ENCODE data around the gene MEIKIN.
"Not testable (repeated sequence)": the region's sequence is repeated elsewhere in the genome, so short reads cannot be mapped to it uniquely, and the experiment has no call there.

Gene MEIKIN

DNA sequence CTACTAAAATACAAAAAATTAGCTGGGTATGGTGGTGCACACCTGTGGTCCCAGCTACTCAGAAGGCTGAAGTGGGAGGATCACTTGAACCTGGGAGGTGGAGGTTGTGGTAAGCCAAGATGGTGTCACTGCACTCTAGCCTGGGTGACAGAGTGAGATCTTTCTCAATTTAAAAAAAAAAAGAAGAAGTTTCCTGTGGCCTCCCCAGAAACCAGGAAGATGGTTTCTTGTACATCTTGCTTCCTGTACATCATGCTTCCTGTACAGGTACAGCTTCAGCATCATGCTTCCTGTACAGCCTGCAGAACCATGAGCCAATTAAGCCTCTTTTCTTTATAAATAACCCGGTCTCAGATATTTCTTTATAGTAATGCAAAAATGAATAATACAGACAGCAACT, 43.2 kb downstream of the MEIKIN start:
- DNase-seq = peak; percentile 15

DNA sequence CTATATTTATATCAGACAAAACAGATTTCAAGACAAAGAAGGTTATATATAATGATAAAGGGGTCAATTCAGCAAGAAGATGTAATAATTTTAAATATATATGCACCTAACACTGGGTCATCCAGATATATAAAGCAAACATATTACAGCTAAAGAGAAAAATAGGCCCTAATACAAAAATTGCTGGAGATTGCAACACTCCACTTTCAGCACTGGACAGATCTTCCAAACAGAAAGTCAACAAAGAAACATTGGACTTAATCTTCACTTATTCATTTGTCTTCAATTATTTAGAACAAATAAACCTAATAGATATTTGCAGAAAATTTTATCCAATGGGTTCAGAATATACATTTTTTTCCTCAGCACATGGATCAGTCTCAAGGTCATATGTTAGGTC, 45.8 kb downstream of the MEIKIN start:
- DNase-seq = no peak

DNA sequence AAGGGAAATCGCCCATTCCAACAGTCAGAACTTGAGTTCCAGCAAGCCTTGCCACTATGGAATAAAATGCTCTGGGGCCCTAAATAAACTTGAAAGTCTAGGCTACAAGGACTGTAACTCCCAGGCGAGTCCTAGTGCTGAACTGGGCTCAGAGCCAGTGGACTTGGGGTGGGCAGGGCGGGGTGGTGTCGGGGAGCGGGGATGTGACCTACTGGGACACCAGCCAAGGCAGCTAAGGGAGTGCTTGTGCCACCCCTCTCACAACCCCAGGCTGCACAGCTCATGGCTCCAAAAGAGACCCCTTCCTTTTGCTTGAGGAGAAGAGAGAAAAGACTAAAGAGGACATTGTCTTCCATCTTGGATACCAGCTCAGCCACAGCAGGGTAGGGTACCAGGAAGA, 61.5 kb downstream of the MEIKIN start:
- no peak for DNase-seq

DNA sequence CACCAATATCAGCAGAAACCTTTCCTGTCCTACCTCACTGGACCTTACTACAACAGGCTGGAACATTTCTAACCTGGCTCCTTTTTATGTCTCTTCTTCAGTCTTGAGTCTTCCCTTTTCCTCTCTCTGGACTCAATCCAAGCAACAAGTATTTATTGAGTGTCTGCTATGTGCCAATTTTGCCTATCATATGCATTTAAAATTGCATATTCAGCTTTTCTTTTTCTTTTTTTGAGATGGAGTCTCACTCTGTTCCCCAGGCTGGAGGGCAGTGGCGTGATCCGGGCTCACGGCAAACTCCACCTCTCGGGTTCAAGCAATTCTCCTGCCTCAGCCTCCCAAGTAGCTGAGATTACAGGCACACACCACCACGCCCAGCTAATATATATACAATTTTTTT, 65.8 kb downstream of the MEIKIN start:
- no peak for DNase-seq

DNA sequence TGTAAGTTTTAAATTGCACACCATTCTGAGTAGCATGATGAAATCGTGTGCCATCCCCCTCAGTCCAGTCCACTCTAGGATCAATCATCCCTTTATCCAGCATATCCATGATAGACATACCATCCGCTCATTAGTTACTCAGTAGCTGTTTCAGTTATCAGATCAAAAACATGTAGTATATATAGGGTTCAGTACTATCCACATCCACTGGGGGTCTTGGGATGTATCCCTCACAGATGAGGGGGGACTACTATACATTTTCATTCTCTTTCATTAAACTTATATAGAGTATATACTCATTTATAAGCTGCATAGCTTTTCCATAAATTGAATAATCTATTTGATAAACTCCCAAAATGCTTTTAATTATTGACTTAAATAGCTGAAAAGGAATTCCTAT, 67.6 kb downstream of the MEIKIN start:
- no peak for DNase-seq

DNA sequence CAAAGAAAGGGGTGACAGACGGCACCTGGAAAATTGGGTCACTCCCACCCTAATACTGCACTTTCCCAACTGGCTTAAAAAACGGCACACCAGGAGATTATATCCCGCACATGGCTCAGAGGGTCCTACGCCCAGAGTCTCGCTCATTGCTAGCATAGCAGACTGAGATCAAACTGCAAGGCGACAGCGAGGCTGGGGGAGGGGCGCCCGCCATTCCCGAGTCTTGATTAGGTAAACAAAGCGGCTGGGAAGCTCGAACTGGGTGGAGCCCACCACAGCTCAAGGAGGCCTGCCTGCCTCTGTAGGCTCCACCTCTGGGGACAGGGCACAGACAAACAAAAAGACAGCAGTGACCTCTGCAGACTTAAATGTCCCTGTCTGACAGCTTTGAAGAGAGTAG, 74.2 kb downstream of the MEIKIN start:
- not testable (repeated sequence) for DNase-seq

DNA sequence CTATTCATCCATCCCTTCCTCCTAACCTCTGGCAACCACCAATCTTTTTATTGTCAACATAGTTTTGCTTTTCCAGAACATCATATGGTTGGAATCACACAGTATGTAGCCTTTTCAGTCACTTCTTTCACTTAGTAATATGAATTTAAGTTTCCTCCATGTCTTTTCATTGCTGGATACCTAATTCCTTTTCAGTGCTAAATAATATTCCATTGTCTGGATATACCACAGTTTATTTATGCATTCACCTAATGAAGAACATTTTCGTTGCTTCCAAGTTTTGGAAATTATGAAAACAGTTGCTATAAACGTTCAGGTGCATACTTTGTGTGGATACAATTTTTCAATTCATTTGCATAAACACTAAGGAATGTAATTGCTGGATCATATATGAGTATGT, 77.9 kb downstream of the MEIKIN start:
- no peak for DNase-seq

DNA sequence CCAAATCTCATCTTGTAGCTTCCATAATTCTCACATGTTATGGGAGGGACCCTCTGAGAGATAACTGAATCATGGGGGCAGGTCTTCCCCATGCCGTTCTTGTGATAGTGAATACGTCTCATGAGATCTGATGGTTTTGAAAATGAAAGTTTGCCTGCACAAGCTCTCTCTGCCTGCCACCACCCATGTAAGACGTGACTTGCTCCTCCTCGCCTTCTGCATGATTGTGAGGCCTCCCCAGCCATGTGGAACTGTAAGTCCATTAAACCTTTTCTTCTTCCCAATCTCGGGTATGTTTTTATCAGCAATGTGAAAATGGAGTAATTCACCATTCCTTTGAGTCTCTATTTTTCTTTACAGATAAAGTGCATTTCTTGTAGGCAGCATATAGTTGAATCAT, 81.8 kb downstream of the MEIKIN start:
- DNase-seq = no peak

DNA sequence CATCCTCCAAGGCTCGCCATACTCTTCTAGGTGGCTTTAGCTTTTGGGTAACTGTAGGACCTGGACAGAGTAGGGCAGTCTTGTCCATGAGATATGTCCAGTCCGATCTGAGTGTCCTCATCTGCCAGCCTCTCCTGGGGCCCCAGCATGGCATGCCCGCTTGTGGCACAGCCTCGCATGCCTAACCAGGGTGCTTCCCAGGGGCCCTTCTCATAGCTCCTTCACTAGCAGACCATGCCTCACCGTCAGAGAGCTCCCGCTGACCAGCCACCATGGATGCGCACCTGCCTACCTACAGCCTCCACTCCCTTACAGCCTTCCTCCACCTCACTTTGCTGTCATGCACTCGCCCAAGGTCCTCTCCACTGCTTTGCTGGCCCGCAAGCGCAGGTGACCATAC, 88.1 kb downstream of the MEIKIN start:
- DNase-seq = no peak

DNA sequence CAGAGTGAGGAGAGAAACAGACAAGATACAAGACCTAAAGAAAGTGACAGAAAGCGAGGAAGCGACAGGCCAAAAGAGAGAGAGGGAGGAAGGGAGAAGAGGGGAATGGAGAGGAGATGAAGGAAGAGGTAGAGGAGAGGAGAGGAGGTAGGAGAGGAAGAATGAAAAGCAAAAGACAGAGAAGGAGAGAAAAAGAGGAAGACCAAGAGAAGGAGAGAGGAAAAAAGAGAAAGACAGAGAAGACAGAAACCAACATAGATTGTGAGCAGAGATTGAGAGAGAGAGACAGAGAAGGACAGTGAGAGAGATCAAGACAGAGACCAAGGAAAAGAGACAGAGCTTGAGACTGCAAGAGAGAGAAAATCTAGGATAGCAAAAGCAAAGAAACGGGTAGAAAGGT, 90.0 kb downstream of the MEIKIN start:
- no peak for DNase-seq

DNA sequence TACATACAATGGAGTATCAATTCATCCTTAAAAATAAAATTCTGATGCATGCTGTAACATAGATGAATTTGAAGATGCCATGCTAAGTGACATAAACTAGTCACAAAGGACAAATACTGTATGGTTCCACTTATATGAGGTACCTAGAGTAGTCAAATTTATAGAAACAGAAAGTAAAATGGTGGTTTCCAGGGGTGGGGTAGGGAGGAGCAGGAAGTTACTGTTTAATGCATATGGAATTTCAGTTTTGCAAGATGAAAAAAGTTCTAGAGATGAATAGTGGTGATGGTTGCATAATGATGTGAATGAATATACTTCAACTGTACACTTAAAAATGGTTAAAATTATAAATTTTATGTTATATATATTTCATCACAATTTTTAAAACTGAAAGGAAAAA, 91.3 kb downstream of the MEIKIN start:
- peak; percentile 43 for DNase-seq

DNA sequence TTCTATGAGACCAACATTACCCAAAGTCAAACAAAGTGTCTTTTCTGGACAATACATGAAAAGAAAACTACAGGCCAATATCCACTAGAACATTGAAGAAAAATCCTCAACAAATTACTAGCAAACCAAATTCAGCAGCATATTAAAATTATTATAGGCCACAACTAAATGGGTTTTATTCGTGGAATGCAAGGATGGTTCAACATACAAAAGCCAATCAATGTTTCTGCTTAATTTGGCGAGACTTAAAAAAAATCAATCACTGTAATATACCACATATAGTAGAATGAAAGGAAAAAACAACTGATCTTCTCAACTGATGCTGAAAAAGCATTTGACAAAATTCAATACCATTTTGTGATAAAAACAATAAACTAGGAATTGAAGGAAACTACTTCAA, 96.8 kb downstream of the MEIKIN start:
- no peak for DNase-seq

DNA sequence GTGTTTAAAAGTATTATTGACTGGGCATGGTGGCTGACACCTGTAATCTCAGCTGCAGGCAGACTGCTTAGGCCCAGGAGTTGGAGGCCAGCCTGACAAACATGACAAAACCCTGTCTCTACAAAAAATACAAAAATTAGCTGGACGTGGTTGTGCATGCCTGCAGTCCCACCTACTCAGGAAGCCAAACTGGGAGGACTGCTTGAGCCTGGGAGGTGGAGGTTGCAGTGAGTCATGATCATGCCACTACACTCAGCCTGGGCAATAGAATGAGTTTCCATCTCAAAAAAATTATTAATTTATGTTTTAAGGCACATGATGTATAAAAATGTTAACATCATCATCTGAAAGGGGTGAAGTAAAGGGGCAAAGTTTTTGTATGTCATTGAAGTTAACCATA, 98.9 kb downstream of the MEIKIN start:
- no peak for DNase-seq

DNA sequence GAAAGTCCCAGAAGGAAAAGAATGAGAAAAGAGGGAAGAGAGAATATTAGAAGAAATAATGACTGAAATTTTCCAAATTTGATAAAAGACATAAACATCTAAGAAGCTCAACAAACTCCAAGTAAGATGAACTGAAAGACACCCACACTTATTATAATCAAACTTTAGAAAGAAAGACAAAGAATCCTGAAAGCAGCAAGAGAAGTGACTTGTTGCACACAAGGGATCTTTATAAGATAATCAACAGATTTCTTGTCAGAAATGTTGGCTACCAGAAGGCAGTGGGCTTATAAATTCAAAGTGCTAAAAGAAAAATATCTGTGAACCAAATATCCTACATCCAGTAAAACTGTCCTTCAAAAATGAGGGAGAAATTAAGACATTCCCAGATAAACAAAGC, 99.6 kb downstream of the MEIKIN start:
- DNase-seq = no peak

DNA sequence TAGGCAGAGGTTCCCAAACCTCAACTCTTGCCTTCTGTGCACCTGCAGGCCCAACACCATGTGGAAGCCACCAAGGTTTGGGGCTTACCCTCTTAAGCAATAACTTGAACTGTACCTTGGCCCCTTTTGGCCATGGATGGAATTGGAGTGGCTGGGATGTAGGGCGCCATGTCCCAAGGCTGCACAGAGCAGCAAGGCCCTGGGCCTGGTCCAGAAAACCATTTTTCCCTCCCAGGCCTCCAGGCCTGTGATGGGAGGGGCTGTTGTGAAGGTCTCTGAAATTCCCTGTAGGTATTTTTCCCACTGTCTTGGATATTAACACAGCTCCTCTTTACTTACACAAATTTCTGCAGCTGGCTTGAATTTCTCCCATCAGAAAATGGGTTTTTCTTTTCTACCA, 102.5 kb downstream of the MEIKIN start:
- not testable (repeated sequence) for DNase-seq

DNA sequence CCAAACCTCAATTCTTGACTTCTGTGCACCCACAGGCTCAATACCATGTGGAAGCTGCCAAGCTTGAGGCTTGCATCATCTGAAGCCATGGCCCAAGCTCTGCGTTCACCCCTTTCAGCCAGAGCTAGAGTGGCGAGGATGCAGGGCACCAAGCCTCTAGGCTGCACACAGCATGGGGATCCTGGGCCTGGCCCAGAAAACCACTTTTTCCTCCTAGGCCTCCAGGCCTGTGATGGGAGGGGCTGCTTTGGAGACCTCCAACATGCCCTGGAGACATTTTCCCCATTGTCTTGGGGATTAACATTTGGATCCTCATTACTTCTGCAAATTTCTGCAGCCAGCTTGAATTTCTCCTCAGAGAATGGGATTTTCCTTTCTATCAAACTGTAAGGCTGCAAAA, 112.8 kb downstream of the MEIKIN start:
- not testable (repeated sequence) for DNase-seq

DNA sequence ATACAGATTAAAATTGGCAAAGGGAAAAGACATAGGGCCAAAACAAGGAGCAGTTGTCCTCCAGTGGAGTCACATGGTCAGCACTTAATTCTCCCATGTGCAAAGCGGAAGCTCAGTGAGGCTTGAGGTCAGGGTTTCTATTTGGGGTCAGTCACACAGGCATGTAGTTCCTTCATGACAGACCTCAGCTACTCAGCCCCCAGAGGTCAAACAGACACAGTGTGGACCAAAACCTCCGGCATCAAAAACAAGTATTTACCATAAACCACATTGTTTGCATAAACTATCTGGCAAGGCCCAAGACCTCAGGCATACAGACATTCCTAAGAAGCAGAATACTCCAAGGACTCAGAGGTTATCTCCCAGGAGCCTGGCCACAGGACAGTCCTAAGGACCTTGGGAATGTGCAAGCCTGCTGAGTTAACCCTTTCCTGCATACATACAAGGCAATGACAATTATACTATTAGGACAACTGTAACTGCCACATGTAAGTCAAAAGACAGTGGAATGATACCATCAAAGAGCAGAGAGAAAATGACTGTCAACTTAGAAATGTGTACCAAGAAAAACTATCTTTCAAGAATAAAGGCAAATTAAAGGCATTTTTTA, 120.0 kb downstream of the MEIKIN start:
- DNase-seq = no peak

DNA sequence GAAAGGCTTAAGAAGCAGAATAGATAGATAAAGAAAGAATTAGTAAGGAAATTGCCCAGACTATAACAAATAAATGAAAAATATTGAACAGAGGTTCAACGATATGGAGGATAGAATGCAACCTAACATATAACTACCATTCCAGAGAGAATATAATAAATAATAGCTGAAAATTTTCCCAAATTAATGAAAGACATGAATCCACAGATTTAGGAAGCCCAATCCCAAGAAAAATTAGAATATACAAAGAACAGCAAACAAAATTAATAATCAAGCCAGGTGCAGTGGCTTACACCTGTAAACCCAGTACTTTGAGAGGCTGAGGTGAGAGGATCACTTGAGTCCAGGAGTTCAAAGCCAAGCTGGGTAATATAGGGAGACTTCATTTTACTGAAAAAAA, 120.8 kb downstream of the MEIKIN start:
- DNase-seq = no peak

DNA sequence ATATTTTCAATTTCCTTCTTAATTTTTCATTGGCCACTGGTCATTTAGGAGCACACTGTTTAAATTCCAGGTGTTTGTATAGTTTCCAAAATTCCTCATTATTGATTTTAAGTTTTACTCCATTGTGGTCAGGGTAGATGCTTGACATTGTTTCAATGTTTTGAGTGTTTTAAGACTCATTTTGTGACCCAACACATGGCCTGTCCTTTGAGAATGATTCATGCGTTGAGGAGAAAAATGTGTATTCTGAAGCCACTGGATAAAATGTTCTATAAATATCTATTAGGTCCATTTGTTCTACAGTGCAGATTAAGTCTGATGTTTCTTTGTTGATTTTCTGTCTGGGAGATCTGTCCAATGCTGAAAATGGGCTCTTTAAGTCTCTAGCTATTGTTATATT, 124.2 kb downstream of the MEIKIN start:
- DNase-seq = no peak

DNA sequence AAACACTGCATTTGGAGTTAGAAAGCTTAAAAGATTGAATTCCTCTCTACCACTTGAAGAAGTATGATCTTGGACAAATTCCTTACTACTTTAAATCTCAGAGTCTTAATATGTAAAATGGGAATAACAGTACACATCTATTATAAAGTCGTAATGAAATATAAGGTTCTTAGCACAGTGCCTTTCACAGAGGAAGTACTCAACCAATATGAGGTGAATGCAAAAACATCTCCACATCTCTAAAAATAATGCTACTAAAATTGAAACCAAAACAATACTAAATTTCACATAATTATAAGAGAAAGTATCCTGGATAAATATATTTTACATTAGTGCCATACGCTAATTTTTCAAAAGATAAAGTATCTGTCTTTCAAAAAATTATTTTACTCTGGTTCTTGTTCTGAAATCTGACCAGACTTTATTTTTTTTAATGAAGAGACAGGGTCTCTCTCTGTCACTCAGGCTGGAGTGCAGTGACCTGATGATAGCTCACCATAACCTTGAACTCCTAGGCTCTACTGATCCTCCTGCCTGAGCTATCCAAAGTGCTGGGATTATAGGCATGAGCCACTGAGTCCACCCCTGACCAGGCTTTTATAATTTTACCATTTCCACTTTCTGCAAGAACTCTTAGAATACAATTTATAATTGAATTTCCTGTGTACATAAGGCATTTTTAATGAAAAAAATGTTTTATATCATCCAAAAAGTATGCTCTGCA, 127.3 kb downstream of the MEIKIN start:
- DNase-seq = no peak

DNA sequence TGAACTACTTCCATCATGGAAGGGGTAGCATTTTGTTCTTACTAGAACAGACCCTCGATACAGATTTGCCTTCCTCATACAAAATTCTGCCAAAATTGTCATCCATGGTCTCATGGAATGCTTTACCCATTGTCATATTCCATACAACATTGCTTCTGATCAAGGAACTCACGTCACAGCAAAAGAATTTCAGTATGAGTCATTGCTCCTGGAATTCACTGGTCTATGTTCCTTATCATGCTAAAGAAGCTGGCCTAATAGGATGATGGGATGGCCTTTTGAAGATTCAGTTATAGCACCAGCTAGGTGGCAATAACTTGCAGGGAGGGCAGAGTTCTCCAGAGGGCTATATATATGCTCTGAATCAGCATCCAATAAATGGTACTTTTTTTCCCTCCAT, 130.5 kb downstream of the MEIKIN start:
- DNase-seq = no peak

DNA sequence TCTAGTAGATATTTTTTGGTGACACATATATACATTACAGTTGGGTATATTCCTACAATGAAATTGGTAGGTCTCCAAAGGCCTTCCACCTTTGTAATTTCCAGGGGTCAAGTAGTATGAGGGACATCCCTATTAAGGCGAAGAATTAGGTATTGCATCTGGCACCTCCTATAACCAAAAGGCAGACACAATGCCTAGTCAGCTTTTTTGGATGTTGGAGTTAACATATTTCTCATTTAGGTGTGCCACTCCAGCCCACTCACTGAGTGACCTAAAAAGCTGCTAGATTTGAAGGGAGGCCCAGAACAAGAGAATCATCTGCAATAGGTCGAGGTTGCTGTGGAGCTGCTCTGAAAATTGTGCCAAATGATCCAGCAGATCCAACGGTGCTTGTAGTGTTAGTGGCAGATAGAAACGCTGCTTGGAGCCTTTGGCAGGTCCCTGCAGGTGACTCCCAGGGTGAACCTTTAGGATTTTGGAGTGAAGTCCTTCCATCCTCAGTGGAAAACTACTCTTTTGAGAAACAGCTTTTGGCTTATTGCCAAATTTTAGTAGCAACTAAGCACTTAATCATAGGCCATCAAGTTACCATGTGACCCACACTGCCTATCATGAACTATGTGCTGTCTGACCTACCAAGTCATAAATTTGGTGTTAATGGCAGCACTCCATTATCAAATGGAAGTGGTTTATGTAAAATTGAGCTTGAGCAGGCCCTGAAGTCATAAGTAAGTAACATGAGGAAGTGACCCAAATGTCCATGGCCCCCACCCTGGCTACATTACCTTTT, 132.9 kb downstream of the MEIKIN start:
- DNase-seq = no peak

DNA sequence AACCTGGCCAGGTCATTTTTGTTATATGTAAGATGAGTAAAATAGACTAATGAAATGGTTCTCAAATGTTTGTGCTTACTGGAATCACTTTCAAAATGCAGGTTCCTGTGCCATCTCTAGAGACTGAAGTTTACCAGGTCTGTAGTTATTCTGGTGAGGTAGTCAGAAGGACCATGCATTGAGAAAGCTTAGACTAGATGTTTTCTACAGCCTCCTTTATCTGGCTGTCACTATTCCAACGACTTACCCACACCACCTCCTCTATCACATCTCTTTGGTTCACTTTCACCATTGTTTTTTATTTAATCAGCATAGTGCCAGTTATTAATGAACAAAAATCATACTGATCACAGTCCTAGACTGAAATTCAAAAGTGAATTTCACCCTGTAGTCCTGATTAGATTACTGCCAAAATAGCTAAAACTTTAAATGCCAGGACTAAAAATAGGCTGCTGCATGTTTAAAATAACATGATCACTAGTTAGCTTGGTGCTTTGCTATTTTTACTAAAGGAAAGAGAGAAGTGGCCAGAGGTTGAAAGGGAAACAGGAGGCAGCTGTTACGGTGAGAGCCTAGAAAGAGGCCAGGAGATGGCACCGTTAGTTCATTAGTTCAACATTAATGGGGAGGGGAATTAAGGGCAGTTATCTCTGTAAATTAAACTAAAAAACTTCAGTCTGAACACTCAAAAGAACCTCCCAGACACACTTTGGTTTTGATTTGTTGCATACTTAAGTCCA, 134.8 kb downstream of the MEIKIN start:
- DNase-seq = peak; percentile 4

Data from activated CD4-positive, alpha-beta T cell treated with anti-CD3 and anti-CD28 coated beads, Interleukin-10, Interleukin-2, amounts not matched to agents 100 ng/mL and 50 ng/mL, durations not matched to agents 16 hours and 8 hours (primary cell).